Hepatocyte (in vitro differentiated cells): ENCODE data around the gene CDH26.

ENCODE experiments used
- EZH2 ChIP-seq: fragments of 200-600 bp; sonication (generic); IDR thresholded peaks from 2 replicates; pipeline ENCODE4 v1.6.1; 2016; ENCODE audit warnings: antibody characterized with exemption, mild to moderate bottlenecking, borderline replicate concordance
- TF ChIP-seq, protein P1 (sequence below): fragments of 200-600 bp; sonication (generic); IDR thresholded peaks from 2 replicates; pipeline ENCODE4 v1.5.1; 2016; ENCODE audit warnings: antibody characterized with exemption, mild to moderate bottlenecking; ENCODE audit not compliant: poor library complexity

DNA sequence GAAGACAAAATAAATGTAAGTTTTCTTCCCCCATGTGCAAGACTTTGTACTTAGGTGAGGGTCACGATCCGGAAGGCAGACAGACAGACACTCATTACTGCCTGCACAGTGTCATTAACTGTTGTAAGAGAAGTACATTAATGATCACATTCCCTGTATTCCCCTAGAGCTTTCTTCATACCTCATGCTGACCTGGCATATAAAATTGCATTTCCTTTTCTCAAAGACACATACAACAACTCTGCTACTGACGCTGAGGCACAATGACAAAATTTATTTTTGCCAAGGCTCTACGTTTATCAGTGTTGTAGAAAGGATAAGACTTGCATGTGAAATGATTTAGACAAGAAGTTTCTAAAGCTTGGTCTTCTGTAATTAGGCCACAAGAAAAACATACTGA lies 21.8 kb upstream of the CDH26 start:
- TF ChIP-seq, protein P1, sequence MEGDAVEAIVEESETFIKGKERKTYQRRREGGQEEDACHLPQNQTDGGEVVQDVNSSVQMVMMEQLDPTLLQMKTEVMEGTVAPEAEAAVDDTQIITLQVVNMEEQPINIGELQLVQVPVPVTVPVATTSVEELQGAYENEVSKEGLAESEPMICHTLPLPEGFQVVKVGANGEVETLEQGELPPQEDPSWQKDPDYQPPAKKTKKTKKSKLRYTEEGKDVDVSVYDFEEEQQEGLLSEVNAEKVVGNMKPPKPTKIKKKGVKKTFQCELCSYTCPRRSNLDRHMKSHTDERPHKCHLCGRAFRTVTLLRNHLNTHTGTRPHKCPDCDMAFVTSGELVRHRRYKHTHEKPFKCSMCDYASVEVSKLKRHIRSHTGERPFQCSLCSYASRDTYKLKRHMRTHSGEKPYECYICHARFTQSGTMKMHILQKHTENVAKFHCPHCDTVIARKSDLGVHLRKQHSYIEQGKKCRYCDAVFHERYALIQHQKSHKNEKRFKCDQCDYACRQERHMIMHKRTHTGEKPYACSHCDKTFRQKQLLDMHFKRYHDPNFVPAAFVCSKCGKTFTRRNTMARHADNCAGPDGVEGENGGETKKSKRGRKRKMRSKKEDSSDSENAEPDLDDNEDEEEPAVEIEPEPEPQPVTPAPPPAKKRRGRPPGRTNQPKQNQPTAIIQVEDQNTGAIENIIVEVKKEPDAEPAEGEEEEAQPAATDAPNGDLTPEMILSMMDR, result no peak
- no peak for TF ChIP-seq EZH2
